Measurements from ENCODE around the gene SLIT3.

DNA sequence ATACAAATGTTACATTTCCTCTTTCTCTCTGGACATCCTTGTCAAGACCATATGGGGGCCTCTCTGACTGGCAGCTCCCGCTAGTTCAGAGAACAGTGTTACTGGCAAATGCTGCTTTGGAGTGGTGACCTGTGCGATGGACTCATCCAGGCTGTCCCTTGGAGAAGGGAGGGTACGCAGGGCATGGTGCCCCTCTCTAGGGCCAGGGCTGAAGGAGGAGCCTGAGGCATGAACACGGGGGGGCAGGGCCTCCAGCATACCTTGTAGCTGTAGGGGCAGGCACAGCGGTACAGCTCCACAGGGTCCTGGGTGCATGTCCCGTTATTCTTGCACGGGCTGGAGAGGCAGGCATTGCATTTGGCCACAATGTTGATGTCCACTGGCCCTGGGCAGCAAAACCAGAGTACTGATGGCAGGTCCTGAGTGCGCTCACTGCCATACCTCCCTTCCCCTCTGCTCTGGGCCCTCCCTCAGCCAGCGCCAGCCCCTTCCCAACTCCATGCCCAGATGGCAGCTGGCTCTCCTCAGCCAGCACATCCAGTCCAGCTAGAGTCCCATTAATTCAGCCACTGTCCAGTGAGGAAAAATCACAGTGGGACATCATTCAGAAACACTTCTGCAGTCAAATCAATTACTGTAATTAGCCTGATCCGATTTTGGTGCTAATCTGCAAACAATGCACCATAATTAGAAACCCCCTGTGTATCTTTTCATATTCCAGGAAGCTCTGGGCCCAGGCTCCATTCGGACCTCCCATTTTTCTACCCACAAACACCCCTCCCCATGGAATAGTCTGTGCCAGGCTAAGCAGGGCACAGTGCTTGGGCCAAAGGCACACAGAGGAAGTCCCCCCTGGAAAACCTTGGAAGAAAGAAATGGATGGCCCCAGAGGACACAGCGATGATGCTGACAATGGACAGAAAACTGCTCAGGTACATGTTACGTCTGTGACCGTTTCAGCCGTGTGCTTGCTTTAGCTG lies 592.9 kb downstream of the SLIT3 start:
- TF ChIP-seq, protein P1, sequence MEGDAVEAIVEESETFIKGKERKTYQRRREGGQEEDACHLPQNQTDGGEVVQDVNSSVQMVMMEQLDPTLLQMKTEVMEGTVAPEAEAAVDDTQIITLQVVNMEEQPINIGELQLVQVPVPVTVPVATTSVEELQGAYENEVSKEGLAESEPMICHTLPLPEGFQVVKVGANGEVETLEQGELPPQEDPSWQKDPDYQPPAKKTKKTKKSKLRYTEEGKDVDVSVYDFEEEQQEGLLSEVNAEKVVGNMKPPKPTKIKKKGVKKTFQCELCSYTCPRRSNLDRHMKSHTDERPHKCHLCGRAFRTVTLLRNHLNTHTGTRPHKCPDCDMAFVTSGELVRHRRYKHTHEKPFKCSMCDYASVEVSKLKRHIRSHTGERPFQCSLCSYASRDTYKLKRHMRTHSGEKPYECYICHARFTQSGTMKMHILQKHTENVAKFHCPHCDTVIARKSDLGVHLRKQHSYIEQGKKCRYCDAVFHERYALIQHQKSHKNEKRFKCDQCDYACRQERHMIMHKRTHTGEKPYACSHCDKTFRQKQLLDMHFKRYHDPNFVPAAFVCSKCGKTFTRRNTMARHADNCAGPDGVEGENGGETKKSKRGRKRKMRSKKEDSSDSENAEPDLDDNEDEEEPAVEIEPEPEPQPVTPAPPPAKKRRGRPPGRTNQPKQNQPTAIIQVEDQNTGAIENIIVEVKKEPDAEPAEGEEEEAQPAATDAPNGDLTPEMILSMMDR (conservative IDR thresholded peaks at IDR 0.05; ENCODE audit: low read depth, low read length): no peak
- TF ChIP-seq EZH2 (IDR thresholded peaks at IDR 0.05; ENCODE audit: low read length, unreplicated experiment): no peak

All from PC-3 (cell line).